Stimulated activated naive CD8-positive, alpha-beta T cell treated with anti-CD3 and anti-CD28 coated beads, Interleukin-15, Interleukin-2, amounts not matched to agents 100 U/mL and 50 U/mL, for 24 hours (primary cell): ENCODE results near the gene HOXA6.

Experiments
- ATAC-seq: fragments of 150-1000 bp; cut with Tn5 transposase; one replicate; pipeline ENCODE4 v1.10.0; 2021
- DNase-seq: peaks from one replicate; pipeline ENCODE4 v3.0.0; 2021

Gene HOXA6

DNA sequence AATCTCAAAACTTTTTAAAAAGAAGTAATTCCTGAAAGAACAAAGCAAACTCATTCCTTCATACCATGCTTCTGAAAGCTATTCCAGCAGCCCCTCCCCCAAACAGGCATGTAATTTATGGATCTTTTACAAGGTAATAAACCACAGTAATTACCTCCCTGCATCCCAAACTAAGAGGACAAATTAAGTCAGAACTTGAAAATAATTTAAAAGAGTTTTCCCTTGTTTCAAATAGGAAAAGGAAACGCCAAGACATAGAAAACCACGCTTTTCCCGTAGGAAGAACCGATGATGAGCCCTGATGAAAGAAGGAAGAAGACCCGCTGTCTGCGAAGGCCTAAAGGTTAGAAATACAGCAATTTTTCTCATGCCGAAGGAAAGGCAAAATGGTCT is 25.9 kb downstream of the HOXA6 start:
- ATAC-seq (no peak), DNase-seq (no peak)

DNA sequence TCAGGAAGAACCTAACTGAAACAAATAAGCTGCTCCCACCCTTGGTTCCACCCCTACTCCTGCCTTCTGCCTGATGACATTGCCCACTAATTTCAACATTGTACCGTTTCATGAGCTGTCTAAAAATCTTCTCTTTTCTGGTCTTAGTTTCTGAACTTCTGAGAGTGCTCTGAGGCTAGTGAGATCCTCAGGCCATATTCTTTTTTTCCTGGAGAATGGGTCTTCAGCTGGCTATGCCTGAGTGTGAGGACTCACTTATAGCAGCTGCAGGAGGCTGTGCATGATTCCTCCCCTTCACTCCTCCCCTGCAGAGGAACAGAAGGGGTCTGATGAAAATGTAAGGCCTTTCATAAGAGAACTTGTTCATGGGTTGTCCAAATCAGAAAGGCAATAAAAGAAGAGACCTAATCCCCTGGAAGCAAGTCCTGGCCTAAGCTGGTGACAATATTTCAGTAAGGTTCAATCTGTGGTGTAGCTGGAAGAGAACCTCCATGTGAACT is 28.1 kb downstream of the HOXA6 start:
- no peak for DNase-seq
- no peak for ATAC-seq

DNA sequence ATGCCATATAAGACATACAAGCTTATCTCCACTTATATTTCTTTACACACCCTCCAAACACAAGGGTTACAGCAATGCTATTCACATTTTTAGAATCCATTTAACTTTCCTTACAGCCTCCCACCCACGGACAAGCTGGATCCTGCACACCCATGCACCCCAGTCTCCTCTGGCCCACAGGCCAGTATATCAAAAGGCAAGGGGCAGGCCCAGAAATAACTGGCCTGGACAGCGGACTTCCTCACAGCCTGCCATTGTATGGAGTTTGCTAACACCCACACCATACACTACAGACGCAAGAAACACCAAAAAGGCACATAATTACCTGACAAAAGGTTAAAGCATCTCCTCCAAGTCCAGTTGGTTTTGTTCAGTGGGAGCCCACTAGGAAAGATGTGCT is 29.0 kb downstream of the HOXA6 start:
- DNase-seq (no peak), ATAC-seq (no peak)

DNA sequence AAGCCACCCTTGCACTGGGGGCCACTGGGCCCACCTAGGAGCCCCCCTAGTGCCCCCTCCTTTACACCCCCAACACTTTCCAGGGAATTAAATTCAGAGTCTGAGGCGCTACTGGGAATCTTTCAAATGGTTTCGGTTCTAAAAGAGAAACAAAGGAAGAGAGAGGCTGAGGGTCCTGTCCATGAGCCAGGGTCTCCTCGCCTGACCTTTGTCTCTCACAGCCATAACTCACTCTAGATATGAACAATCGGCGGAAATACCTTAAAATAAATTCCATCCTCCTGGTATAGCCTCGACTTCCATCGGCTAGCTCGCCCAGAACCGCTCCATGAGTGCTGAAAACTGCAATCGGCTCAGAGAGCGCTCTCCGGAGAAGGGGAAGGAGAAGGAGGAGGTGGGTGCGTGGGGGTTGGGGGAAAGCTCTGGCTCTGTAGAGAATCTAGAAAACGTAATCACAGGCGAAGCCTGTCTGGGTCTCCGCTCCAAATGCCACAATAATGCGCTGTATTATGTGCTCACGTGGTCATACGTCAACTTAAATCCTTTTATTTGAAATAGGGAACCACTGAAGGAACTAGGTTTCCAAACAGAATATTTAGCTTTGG is 29.6 kb downstream of the HOXA6 start:
- no peak for ATAC-seq
- no peak for DNase-seq

DNA sequence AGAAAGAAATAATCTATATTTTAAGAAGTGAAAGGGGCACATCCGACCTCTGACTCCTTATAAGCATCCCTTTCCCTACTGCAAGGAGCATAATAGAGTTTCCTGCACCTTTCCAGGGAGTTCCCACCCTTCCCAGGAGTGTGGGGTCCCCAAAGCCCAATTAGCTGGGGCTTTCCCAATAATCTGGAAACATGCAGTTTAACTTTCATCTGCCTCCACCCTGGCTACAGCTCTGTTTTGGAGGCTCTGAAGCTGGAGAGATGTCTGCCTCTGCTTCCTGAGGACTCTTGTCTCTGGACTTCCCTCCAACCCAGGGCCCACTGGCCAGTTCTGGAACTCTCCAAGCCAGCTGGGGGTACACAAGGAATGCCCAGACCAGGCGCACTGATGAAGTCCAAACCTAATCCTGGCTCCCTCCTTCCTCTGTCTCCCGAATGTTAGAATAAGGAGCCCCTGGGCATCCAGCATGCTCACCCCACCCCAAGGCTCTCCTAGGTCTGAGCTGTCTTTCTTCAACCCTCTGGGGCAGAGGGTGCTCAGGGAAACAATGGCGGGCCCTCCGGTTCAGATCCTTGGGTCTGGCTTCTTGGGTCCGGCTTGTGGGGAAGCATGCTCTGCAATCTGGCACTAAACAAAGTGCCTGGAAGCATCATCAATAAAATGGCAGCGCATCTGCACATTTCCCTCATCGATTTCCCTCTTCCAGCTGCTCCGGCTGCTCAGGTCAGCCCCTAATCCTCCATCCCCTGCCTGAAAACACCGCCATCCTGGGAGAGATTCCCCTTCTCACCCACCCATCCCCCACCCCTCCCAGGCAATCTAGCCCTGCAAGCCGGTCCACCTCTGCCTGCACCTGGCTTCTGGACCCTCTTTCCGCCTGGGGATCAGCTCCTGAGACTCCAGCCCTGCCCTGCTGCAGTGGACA is 30.4 kb downstream of the HOXA6 start:
- ATAC-seq = no peak
- no peak for DNase-seq

DNA sequence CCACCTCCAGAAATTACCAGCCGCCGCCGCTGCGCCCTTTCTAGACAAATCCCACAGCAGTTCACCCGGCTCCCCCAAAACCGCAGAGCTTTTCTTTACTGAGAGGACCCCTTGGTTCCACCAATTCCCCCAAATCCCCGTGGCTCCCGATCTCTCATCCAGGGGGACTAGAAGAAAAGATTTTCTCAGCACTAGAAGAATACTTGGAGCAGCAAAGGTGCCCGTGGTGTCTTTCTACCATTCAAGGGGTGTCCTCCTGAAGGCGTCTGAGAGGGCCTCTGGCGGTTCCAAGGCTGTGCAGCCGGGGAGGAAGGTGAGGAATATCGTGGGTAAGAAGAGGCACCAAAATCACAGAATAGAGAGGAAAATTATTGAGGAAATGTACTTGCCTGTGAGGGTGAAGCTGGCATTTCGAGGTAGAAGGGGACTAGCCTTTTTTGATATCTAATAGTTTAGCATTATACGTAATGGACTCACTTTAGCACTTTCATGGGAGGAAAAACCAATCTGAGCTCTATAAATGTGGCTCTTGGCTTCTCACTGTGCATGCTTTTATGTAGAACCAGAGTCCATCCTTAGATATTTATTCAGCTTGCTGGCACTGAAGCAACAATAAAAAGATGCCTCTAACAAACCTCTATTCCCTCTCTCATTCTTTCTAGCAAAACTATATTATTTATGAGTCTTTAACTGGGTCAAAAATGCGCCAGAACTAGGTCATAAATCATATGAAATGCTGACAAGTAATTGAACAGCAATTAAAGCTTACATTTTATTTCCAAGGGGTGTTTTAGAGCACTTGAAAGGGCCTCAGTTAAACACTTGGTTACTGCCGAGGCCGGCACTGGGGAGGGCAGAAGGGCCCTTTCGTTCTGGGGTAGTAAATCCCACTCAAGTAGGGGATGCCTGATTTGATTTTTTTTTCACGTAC is 31.3 kb downstream of the HOXA6 start:
- ATAC-seq (no peak), DNase-seq (no peak)

DNA sequence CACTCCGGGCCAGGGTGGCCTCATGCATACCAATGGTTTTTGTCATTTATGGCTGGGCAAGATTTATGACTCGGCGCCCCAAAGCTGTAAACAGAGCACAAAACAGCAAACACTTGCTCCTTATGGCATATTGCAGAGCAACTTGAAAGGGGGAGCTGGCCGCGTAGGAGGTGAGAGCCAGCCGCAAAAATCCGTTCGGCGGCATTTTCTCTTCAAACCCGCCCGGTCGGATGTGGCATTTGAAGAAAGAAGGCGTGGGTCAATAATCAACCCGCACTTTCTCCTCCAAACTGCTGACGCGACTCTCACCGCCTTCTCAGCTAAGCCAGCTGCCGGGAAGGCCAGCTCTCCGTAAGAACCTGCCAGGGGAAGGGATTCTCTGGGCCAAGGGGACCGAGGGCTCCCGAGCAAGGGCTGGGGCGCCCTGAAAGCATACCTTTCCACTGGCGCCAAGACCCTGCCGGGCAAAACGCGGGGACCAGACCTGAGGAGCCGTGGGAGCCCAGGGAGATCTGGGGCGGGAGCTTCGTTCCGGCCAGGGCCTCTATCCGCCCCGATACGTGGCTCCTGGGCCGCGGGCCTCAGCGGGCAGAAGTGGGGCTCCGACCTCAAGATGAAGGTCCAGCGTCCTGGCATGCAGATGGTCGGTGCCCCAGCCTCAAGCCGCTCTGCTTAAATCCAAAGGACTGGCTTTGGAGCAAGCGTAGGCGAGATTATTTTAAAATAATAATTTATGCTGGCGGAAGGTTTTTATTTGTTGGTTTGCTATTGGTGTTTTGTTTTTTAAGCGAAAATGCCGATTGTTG is 32.1 kb downstream of the HOXA6 start:
- DNase-seq (no peak), ATAC-seq (no peak)

DNA sequence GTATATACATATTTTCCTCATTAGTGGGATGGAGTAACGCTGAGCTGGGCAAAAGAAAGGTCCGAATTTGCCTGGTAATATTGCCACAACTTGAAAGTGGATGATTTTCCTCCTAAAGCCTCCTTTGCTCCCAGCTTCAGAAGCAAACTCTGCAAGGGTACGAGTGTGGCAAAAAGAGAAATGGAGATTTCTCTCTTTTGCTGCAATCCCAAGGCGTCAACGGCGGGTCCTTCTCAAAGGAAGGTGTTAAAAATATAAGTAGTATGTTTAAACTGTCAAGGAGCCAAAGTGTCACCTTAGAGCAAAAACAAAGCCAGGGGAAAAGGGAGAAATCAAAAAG is 32.7 kb downstream of the HOXA6 start:
- ATAC-seq (no peak), DNase-seq (no peak)

DNA sequence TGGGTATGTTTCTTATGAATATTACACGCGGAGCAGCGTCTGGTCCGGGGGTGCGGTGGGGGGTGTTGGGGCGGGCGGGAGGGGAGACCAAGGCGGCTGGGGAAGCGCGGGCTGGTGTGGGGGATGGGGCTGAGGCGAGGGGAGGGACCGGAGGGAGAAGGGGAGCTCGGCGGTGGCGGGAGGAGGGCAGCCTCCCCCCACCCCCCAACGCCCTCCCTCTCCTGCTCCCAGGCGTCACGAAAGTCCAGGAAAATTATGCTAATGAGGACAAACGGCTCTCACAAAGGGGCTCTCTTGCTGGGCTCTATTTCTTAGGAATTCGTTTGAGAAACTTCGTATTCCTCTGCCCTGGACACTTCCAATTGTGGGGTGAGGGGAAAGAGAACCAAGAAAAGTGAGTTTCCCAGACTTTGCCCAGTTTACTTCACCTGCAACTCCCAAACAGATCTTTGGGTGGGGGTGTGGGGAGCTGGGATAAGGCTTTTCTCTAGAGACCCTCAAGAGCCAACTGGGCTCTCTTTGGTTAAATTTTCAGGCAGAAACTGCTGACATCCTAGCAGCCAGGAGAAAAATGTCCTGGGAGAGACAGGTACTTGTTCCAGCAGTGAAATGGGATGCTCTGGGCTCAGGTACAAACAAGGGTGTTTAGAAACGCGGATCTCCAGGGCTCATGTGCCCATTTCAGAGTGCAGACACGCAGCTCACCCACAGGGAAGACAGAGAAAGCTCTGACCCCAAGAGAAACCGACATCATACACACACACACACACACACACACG is 33.4 kb downstream of the HOXA6 start:
- DNase-seq = no peak
- ATAC-seq = no peak

DNA sequence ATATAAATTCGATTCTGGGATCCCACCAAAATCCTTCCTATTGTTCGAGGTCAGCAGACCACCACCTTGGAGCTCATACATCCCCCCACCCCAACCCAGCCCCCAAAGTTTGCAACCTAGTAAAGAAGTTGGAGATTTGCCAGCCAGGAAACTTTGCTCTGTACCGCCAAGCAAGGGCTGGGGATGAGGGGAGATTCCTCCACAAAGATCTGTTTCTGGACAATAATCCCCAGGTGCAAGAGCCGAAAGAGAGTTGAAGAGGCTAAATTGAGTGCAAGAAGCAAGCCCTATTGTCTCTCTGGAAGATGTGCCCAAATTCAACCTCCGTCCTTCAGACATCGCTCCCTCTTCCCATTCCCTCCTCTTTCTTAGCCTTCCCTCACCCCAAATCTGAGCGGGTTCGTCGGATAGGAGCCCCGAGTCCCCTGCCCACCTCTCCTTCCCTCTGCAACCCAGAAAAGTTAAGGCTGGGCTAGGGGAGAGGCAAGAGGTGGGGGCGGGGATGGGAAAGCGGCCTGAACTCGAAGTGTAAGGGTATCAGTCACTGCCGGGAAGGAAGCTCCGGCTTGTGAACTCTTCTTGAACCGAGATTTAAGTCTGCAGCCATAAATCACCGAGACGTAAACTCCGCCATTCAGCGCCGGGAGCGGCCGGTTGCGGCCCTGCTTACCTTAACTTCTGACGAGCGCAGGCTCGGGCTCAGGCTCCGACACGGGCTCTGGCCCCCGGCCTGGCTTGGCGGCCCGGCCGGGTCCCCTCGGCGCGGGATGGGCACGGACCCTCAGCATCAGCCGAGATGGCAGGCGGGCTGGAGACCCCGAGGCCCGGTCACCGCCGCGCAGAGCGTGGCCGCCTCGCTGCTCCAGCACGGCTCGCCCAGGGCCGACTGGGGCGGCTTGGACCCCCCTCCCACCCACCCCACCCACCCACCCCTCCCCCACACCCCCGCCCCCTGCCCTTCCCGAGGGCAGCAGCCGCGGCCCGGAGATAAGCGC is 34.3 kb downstream of the HOXA6 start:
- DNase-seq (no peak), ATAC-seq (no peak)

DNA sequence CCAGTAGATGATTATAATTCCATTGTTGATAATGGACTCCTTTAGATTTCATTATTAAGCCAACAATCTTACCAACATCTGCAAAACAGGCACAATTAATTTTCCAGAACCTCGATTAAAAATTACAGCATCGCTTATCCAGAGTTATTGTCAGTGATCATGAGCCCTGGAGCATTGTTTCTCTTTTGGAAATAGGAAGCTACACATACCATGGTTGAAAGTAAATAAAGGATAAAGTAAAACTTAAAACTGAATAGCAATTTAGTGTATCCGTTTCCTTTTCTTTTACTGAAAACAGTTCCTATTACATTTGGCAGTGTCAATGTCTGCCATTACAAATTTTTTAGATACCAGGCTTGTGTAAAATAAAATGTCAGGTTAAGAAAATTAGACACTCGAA is 35.2 kb downstream of the HOXA6 start:
- no peak for ATAC-seq
- no peak for DNase-seq

DNA sequence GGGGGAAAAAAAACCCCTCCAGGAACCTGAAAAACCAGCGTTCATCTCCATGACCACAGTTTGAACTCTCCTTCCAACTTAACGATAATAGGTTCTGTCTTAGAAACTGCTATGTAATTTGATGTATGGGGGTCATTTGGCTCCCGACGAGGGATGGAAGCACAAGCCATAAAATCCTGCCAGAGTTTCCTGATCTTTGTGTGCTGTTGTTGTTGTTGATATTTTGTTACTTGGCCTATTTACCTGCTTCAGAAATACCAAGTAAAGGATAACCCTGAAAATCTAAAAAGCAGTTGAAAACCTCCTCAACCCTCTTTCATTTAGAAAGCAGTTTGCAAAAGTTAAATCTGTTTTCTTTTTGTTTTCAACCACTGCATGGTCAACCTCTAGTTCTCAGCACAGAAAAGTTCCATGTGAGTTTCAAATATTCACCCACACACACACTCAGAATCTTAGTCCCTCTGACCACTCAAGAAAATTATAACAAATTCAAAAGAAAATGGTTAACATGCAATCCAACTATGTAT is 35.8 kb downstream of the HOXA6 start:
- no peak for DNase-seq
- ATAC-seq = no peak

DNA sequence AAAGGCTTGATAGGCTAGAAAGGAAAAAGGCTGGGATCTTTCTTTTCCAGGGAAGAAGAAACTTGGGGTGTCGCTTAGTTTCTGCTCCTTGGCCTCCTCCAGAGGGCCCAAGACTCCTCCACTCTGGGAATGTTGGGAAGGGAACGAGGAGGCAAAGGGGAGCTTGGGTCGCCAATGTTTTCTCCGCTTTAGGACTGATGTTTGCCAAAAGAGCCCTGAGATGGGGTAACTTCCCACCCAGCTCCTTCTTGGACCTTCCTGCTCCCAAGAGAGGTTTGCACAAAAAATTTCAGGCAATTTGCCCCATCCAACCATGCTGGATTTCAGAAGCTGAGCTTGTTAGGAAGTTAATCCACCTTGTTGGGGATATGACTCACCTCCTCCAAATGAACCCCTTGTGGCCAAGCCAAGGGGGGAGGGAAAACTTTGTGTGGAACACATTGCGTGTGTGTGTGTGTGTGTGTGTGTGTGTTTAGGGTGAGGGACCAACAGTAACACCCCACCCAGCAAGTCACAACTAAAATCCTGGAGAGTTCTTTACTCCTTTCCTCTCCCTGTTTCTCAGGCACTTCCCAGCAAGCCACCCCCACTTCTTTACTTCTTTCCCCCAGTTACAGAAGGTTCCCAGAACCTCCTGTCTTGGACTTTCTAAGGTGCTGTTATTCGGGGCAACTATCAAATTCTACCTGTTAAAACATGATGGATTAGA is 36.4 kb downstream of the HOXA6 start:
- no peak for ATAC-seq
- DNase-seq = no peak

DNA sequence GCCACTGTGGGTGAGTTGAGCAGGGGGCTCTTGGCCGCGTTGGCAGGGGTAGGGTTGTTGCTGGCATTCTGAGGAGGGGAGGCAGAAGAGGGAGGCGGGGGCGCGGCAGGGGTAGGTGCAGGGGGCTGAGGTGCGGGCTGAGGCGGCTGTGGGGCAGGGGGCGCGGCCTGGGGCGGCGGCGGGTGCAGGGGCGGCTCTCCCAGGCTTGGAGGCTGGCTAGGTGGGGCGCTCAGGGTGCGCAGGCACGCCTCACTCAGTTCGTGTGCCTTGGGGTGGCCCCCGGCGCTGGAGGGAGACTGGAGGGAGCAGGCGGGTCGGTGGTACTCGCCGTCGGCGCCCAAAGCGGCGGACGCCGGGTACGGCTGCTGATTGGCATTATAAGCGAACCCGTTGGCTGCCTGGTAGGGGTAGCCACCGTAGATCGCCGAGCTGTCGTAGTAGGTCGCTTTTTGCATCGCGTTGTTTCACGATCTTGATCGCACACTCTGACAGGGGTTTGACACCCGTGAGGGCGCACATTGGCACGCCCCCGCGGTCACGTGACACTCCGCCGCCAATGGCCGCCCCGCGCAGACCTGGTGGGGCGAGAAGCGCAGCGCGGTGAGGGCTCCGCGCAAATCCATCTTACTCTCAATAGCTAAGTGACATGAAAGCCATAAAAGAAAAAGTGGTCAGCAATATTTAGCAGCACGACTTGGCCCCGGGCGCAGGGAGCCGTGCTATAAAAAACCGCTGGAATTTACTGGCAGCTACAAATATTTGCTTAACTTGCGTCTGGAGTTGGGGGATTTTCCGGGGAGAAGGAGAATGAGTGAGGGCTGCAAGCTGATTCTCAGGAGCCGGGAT is 37.2 kb downstream of the HOXA6 start:
- no peak for DNase-seq
- no peak for ATAC-seq

DNA sequence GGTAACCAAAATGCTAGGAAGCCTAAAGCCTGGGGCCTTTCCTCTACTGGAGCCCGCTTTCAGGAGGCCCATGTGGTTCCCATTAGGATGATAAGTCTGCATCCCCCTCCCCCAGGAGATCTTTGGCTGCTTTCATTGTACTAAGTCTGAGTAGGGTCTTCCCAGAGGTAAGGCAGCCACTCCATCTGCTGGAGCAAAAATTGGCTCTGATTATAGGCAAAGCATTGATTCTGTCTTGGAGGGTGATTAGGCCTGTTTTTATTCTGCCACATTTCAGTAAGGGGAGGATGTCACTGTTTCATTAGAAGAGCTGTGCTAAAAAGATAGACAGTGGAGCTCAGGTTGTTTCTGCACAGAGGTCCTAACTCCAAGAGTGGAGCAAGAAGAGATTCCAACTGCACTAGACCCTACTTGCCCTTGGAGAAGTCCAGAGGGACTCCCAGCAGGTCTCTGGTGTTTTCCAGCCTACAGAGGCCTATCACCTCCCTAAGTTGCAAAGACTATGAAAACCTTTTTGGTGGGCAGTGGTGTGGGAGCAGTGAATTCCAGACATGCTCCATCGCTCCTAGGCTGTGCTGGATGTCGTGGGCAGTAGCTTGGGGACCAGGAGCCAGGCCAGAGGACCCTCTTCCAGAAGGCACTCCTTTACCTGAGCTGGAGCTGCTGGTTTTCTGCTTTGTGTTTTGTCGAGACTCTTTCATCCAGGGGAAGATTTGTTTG is 37.9 kb downstream of the HOXA6 start:
- DNase-seq (no peak), ATAC-seq (no peak)

DNA sequence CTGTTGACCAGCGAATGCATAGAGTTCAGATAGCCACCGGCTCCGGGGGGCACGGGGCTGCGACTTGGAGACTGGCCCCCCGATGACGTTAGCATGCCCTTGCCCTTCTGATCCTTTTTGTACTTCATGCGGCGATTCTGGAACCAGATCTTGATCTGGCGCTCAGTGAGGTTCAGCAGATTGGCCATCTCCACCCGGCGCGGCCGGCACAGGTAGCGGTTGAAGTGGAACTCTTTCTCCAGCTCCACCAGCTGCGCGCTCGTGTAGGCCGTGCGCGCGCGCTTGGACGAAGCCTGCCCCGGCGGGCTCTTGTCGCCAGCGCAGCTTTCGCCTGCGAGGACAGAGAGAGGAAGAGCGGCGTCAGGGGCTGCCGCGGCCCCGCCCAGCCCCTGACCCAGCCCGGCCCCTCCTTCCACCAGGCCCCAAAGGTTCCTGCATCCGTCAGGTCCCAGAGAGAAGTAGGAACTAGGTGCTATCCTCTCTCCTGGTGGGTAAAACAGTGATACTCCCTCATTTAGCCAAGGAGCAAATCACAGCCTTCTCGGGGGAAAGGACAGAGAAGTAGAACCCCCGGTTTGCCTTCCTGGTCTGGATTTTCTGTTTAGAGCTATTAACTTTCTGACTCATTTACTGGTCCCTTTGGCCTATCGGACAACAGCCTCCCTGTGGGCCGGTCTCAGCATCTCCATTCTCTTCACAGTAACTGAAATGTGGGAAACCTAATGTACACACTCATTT is 39.0 kb downstream of the HOXA6 start:
- DNase-seq = no peak

More for the DNA sequence above, 39.0 kb downstream of the HOXA6 start:
- ATAC-seq = no peak
